ENCODE measurements around the gene MRPL1.

The MRPL1 gene

GRCh38 chr4:77990456-77990855 lies 127.8 kb downstream of the MRPL1 start:
- no peak for DNase-seq

DNA sequence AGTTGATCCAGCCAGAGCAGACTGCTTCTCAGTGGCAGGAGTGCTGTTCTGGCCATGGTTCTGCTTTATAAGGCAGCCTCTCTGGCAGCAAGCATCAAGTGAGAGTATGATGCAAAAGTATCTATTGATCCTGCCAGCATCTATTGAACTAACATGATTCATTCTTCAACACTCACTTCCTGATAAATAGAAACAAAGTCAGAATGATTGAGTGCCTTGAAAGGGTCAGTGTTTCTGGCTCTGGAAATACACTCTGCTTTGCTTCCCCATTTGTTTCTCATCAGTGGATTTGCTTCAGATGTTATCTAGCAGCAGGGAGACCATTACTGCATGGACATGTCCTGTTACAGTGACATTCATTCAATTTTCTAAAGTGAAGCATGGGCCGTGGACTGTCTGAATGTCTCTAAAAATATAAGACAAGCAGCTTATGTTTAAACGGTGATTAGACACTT lies 128.3 kb downstream of the MRPL1 start:
- DNase-seq = no peak

DNA sequence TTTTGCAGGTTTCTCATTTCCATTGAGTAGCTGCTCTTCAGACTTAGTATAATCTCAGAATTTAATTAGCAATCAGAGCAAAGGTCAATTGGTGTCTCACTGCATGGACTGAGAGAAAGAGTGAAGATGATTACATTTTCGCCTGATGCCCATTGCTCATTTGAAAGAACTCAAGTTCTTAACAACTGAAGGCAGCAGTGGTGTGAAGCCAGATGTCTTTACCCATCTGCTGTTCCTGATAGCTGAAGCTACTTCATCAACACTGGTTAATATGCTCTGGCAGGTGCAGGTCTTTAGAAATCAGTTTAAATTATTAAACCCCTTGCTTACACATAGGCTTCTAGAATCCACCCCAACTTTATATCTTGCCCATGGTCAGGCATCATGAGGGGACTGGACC lies 130.0 kb downstream of the MRPL1 start:
- DNase-seq = no peak

DNA sequence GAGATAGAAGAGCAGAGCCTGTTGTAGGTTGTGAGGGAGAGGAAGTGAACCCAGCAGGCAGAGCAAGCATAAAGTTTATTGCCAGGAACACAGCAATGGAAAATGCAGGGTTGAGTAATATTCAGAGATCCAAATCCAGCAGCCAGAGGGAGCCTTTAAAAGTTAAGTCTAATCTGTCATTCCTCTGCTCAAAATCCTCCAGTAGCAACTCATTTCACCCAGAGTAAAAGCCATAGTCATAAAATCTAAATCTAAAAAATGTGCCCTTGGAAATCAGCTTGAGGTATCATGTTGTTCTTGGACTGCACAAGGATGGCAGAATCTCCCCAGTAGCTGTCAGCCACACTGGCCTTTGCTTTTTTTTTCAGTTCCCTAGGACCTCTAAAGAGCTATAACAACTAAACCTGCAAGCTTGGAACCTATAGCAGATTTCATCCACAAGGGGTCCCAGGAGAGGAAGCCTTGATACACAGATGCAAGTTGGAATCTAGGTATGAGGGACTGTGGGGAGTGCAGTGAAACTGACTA lies 131.6 kb downstream of the MRPL1 start:
- no peak for DNase-seq

DNA sequence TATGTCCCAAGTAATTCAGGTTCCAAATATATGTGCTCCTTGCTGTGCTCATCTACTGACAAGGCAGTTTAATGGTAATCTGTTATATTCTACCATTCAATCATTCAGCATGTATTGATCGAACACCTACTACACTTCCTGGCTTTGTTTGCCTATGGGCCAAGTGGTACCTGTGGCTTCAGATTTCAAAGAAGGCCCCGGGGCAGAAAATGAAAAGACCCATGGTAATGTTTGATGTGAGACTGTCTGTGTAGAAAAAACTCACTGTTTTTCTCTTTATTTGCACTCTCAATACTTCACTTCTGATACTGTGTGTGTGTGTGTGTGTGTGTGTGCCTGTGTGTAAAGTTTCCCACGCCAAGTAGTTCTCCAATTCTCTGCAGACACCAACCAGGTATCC lies 133.4 kb downstream of the MRPL1 start:
- DNase-seq = no peak

DNA sequence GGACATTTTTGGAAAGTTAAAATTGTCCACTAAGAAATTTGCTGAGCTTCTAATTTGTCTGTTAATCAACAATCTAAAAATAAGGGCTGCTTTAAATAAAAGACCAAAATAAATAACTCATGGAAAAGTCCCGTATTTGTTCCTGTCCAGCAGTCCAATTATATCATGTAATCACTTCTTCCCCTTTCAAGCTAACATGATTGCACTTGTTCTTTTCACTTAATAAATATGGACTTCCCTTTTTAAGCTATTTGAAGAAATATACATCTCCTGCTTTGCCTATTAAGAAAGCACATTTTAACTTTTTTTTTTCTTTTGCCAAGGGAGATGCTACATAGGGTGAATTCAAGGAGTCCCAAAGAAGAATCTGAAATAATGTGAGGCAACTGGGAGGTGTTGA lies 138.9 kb downstream of the MRPL1 start:
- DNase-seq = no peak

GRCh38 chr4:78002260-78002659 lies 139.6 kb downstream of the MRPL1 start:
- no peak for DNase-seq
